GM12878 (cell line): ENCODE measurements around the gene SCYGR1. TPM values are rescaled to one million over a fixed set of nuclear protein-coding genes. Genes with fewer than 3 reads are reported as not detected.

Experiments used
- BMI1 ChIP-seq: fragments of 450-650 bp; IDR thresholded peaks from 2 replicates; pipeline ENCODE4 v1.6.1; 2016; ENCODE audit warnings: mild to moderate bottlenecking, moderate library complexity, borderline replicate concordance
- CBX5 ChIP-seq: sonication (generic); IDR thresholded peaks from 2 replicates; pipeline ENCODE4 v1.6.1; 2016; ENCODE audit warnings: low read depth, moderate library complexity, mild to moderate bottlenecking, inconsistent platforms
- E2F8 ChIP-seq: fragments of 450-650 bp; IDR thresholded peaks from 2 replicates; pipeline ENCODE4 v1.6.1; 2018; ENCODE audit warnings: mild to moderate bottlenecking, low read depth, moderate library complexity; ENCODE audit not compliant: partially characterized antibody
- ETV6 ChIP-seq, 2 experiments: fragments of 450-650 bp in 1 of 2; IDR thresholded peaks in 1 of 2; conservative IDR thresholded peaks in 1 of 2; 2 replicates each; pipeline ENCODE4 v1.6.1; 2014; ENCODE audit warnings: antibody characterized with exemption in 1 of 2, borderline replicate concordance in 1 of 2, low read depth in 1 of 2, mild to moderate bottlenecking in 1 of 2, moderate library complexity in 1 of 2
- HDAC6 ChIP-seq: fragments of 200-600 bp; sonication (generic); IDR thresholded peaks from one replicate; pipeline ENCODE4 v1.8.0; 2017; ENCODE audit warnings: antibody characterized with exemption; ENCODE audit not compliant: unreplicated experiment
- IKZF1 ChIP-seq: fragments of 450-650 bp; conservative IDR thresholded peaks from 2 replicates; pipeline ENCODE4 v1.6.1; 2017; ENCODE audit warnings: antibody characterized with exemption, mild to moderate bottlenecking
- MYC ChIP-seq: IDR thresholded peaks from 2 replicates; pipeline ENCODE4 v1.6.1; 2011; ENCODE audit warnings: mild to moderate bottlenecking, low read length, moderate library complexity, inconsistent platforms; ENCODE audit not compliant: insufficient read depth, insufficient replicate concordance, insufficient read length, severe bottlenecking
- NFXL1 ChIP-seq: fragments of 450-650 bp; IDR thresholded peaks from 2 replicates; pipeline ENCODE4 v1.6.1; 2017; ENCODE audit warnings: antibody characterized with exemption, mild to moderate bottlenecking, borderline replicate concordance
- NFYA ChIP-seq: IDR thresholded peaks from 2 replicates; pipeline ENCODE4 v1.6.1; 2011; ENCODE audit warnings: low read depth, mild to moderate bottlenecking, low read length, improper control_type of control experiment, borderline replicate concordance
- NRF1 ChIP-seq: conservative IDR thresholded peaks from 2 replicates; pipeline ENCODE4 v1.6.1; 2011; ENCODE audit warnings: mild to moderate bottlenecking, low read depth, low read length, improper control_type of control experiment
- PAX8 ChIP-seq: fragments of 450-650 bp; IDR thresholded peaks from 2 replicates; pipeline ENCODE4 v1.6.1; 2017; ENCODE audit warnings: mild to moderate bottlenecking, moderate library complexity
- PBX3 ChIP-seq: IDR thresholded peaks from 2 replicates; pipeline ENCODE4 v1.6.1; 2011; ENCODE audit warnings: mild to moderate bottlenecking, low read depth, low read length, moderate library complexity; ENCODE audit not compliant: insufficient replicate concordance
- PML ChIP-seq: IDR thresholded peaks from 2 replicates; pipeline ENCODE4 v1.6.1; 2012; ENCODE audit warnings: low read length, inconsistent platforms
- RELA ChIP-seq: fragments of 450-650 bp; IDR thresholded peaks from 2 replicates; pipeline ENCODE4 v1.8.0; 2014; ENCODE audit warnings: borderline replicate concordance; ENCODE audit not compliant: partially characterized antibody
- RELB ChIP-seq: fragments of 450-650 bp; IDR thresholded peaks from 2 replicates; pipeline ENCODE4 v1.6.1; 2017; ENCODE audit warnings: low read depth, mild to moderate bottlenecking, moderate library complexity
- SMARCA5 ChIP-seq: fragments of 450-650 bp; IDR thresholded peaks from 2 replicates; pipeline ENCODE4 v1.6.1; 2017; ENCODE audit warnings: mild to moderate bottlenecking
- SRF ChIP-seq, 2 experiments: IDR thresholded peaks; 2 replicates each; pipeline ENCODE4 v1.6.1; 2011; ENCODE audit warnings: low read depth in 2 of 2, low read length in 2 of 2, mild to moderate bottlenecking in 1 of 2, moderate library complexity in 1 of 2
- SUPT20H ChIP-seq: IDR thresholded peaks from 2 replicates; pipeline ENCODE4 v1.6.1; 2011; ENCODE audit warnings: low read depth, mild to moderate bottlenecking, low read length, moderate library complexity, borderline replicate concordance; ENCODE audit not compliant: control insufficient read depth
- ZNF592 ChIP-seq: fragments of 450-650 bp; IDR thresholded peaks from 2 replicates; pipeline ENCODE4 v1.6.1; 2017; ENCODE audit warnings: mild to moderate bottlenecking, moderate library complexity
- ZNF622 ChIP-seq: fragments of 450-650 bp; IDR thresholded peaks from 2 replicates; pipeline ENCODE4 v1.6.1; 2017; ENCODE audit warnings: mild to moderate bottlenecking, inconsistent platforms
- polyA plus RNA-seq, 11 experiments: library from polyadenylated mRNA; depleted of rRNA in 4 of 11; unstranded in 6 of 11; stranded (reverse) in 5 of 11; fragments of >200 nt; fragmentation: Nextera tagmentation in 4 of 11; fragmentation: Illumina TruSeq in 1 of 11; extraction: Ambion mirVana in 4 of 11; extraction: Trizol in 1 of 11; gene quantifications; 1 replicate in 1 of 11; 2 replicates in 10 of 11; pipeline versions ENCODE4 v1.2.1 to v1.2.3, GENCODE V29; 2011 to 2016; ENCODE audit warnings: inconsistent platforms in 2 of 11, missing spikeins in 2 of 11, low read depth in 1 of 11
- total RNA-seq, 4 experiments: library from RNA; depleted of rRNA in 3 of 4; stranded (reverse); fragments of >200 nt in 3 of 4; fragmentation: Illumina TruSeq in 1 of 4; extraction: Trizol in 1 of 4; gene quantifications; 2 replicates each; pipeline versions ENCODE4 v1.2.1 to v1.2.3, GENCODE V29; 2013 to 2021

Gene SCYGR1
- total and polyA plus RNA-seq, 10 of the 15 experiments (the other 5 are each of a cell fraction or from before 2014, with no cell fraction given) = not detected

- TF ChIP-seq E2F8 = no peak
- 0 out of 2 replicates have a peak, but pooled peaks have one; percentile 60 for TF ChIP-seq SMARCA5
- peak; percentile 58 for TF ChIP-seq BMI1
- TF ChIP-seq CBX5 = no peak
- no peak for TF ChIP-seq ZNF622
- 0 out of 2 replicates have a peak, but pooled peaks have one; percentile 24 for TF ChIP-seq PML
- peak; percentile 85 for TF ChIP-seq RELA
- TF ChIP-seq PBX3 = no peak
- no peak for TF ChIP-seq ZNF592
- peak; percentile 99 for TF ChIP-seq IKZF1
- TF ChIP-seq HDAC6 = no peak
- no peak for TF ChIP-seq NFYA
- TF ChIP-seq NRF1 = no peak
- no peak; a peak in 1 of 4 replicates for TF ChIP-seq ETV6 (conservative IDR thresholded peaks at IDR 0.05 in 1 of 2, IDR thresholded peaks at IDR 0.05 in 1 of 2; ENCODE audit: borderline replicate concordance in 1 of 2, low read depth in 1 of 2)
- no peak for TF ChIP-seq NFXL1
- TF ChIP-seq PAX8 = no peak
- no peak for TF ChIP-seq SUPT20H
- TF ChIP-seq RELB = peak; percentile 99
- no peak for TF ChIP-seq MYC
- no peak for TF ChIP-seq SRF (IDR thresholded peaks at IDR 0.05; ENCODE audit: low read depth in 2 of 2, low read length in 2 of 2)
Observed at GRCh38 chr2:227411320-227411989, 23.7 kb upstream of the SCYGR1 start (continued).
